Neural cell (in vitro differentiated cells): Measurements from ENCODE around the gene ZPLD1.

Experiments used
- EP300 ChIP-seq: fragments of 450-650 bp; conservative IDR thresholded peaks from 2 replicates; pipeline ENCODE4 v1.6.1; 2014; ENCODE audit warnings: antibody characterized with exemption, mild to moderate bottlenecking, moderate library complexity; ENCODE audit not compliant: poor library complexity, severe bottlenecking
- EZH2 ChIP-seq: fragments of 200-600, 300-800 bp; shearing (Covaris generic), sonication (generic); IDR thresholded peaks from 2 replicates; pipeline ENCODE4 v1.6.1; 2014; ENCODE audit warnings: antibody characterized with exemption, low read length, borderline replicate concordance, mild to moderate bottlenecking; ENCODE audit not compliant: insufficient read depth, poor library complexity, severe bottlenecking
- POLR2AphosphoS5 ChIP-seq: IDR thresholded peaks from 2 replicates; pipeline ENCODE4 v1.6.1; 2012
- RAD21 ChIP-seq: fragments of 450-650 bp; conservative IDR thresholded peaks from 2 replicates; pipeline ENCODE4 v1.6.1; 2014; ENCODE audit warnings: antibody characterized with exemption, mild to moderate bottlenecking, moderate library complexity
- TAF1 ChIP-seq: IDR thresholded peaks from 2 replicates; pipeline ENCODE4 v1.6.1; 2012; ENCODE audit warnings: low read depth
- TF ChIP-seq, protein P1 (sequence below): fragments of 450-650 bp; IDR thresholded peaks from 2 replicates; pipeline ENCODE4 v1.5.1; 2014; ENCODE audit warnings: antibody characterized with exemption, mild to moderate bottlenecking, moderate library complexity; ENCODE audit not compliant: poor library complexity, severe bottlenecking
- TF ChIP-seq, protein P2 (sequence below): IDR thresholded peaks from 2 replicates; pipeline ENCODE4 v1.6.1; 2012; ENCODE audit warnings: borderline replicate concordance

DNA sequence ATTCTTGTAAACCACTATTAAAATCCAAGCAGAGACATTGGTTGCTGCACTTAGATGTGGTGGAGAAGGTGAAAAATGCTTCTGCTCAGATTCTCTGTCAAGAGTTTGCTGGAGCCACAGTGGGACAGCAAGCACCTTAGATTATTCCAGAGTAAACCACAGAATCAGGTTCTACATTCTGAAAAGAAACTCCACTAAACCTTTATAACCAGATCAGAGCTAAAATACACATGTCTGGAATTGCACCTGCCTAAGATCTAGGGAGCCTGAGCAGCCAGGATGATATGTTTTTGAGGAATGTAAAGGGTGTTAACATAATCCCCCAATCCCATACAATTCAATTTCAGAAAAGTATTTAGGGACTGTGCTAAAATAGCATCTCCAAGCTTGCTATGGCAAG is at the start of gene ZPLD1:
- TF ChIP-seq EP300, result no peak
- TF ChIP-seq, protein P1, sequence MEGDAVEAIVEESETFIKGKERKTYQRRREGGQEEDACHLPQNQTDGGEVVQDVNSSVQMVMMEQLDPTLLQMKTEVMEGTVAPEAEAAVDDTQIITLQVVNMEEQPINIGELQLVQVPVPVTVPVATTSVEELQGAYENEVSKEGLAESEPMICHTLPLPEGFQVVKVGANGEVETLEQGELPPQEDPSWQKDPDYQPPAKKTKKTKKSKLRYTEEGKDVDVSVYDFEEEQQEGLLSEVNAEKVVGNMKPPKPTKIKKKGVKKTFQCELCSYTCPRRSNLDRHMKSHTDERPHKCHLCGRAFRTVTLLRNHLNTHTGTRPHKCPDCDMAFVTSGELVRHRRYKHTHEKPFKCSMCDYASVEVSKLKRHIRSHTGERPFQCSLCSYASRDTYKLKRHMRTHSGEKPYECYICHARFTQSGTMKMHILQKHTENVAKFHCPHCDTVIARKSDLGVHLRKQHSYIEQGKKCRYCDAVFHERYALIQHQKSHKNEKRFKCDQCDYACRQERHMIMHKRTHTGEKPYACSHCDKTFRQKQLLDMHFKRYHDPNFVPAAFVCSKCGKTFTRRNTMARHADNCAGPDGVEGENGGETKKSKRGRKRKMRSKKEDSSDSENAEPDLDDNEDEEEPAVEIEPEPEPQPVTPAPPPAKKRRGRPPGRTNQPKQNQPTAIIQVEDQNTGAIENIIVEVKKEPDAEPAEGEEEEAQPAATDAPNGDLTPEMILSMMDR, result no peak
- TF ChIP-seq EZH2, result no peak
- no peak for TF ChIP-seq TAF1
- TF ChIP-seq, protein P2, sequence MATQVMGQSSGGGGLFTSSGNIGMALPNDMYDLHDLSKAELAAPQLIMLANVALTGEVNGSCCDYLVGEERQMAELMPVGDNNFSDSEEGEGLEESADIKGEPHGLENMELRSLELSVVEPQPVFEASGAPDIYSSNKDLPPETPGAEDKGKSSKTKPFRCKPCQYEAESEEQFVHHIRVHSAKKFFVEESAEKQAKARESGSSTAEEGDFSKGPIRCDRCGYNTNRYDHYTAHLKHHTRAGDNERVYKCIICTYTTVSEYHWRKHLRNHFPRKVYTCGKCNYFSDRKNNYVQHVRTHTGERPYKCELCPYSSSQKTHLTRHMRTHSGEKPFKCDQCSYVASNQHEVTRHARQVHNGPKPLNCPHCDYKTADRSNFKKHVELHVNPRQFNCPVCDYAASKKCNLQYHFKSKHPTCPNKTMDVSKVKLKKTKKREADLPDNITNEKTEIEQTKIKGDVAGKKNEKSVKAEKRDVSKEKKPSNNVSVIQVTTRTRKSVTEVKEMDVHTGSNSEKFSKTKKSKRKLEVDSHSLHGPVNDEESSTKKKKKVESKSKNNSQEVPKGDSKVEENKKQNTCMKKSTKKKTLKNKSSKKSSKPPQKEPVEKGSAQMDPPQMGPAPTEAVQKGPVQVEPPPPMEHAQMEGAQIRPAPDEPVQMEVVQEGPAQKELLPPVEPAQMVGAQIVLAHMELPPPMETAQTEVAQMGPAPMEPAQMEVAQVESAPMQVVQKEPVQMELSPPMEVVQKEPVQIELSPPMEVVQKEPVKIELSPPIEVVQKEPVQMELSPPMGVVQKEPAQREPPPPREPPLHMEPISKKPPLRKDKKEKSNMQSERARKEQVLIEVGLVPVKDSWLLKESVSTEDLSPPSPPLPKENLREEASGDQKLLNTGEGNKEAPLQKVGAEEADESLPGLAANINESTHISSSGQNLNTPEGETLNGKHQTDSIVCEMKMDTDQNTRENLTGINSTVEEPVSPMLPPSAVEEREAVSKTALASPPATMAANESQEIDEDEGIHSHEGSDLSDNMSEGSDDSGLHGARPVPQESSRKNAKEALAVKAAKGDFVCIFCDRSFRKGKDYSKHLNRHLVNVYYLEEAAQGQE, result no peak
- TF ChIP-seq RAD21, result no peak
- no peak for TF ChIP-seq POLR2AphosphoS5
